Testis (tissue), 3 donors: ENCODE measurements around the gene ADAM17. TPM values are rescaled to one million over a fixed set of nuclear protein-coding genes. Genes with fewer than 3 reads are reported as not detected.

Experiments
- DNase-seq: peaks from one replicate; pipeline ENCODE4 v3.0.0-alpha.2; 2019
- H3K27ac ChIP-seq, 2 donors: fragments of 200-600 bp; sonication (generic); one replicate each; pipeline ENCODE4 v1.5.1; 2019
- H3K27me3 ChIP-seq: fragments of 200-600 bp; sonication (generic); one replicate; pipeline ENCODE4 v1.5.1; 2019
- H3K36me3 ChIP-seq: fragments of 200-600 bp; sonication (generic); one replicate; pipeline ENCODE4 v1.5.1; 2017; ENCODE audit warnings: low read depth; ENCODE audit errors: missing control alignments
- H3K4me1 ChIP-seq: fragments of 200-600 bp; sonication (generic); one replicate; pipeline ENCODE4 v1.5.1; 2019
- H3K4me3 ChIP-seq, 2 donors: fragments of 200-600 bp; sonication (generic); one replicate each; pipeline ENCODE4 v1.5.1; 2017 to 2019
- H3K9me3 ChIP-seq: fragments of 200-600 bp; sonication (generic); one replicate; pipeline ENCODE4 v1.5.1; 2017
- CTCF ChIP-seq, 3 experiments: fragments of 450-650 bp in 2 of 3; fragments of 200-600 bp in 1 of 3; sonication (generic) in 1 of 3; IDR thresholded peaks; one replicate each; pipeline ENCODE4 v1.5.1; 2016 to 2019; ENCODE audit warnings: antibody characterized with exemption in 3 of 3, mild to moderate bottlenecking in 2 of 3, moderate library complexity in 1 of 3
- POLR2A ChIP-seq: fragments of 450-650 bp; IDR thresholded peaks from one replicate; pipeline ENCODE4 v1.6.1; 2017; ENCODE audit warnings: antibody characterized with exemption, mild to moderate bottlenecking, moderate library complexity
- WGBS, 2 donors: methylation state at CpG; one replicate each; pipeline ENCODE4 v1.1.5; 2018; 5-methylcytosine and 5-hydroxymethylcytosine counted together
- intact Hi-C: fragments of 100-400 bp; cut with DNase I; formaldehyde crosslinking; loops from one replicate; pipeline ENCODE4 v1.15.1; 2023; ENCODE audit warnings: low total_unique reads
- polyA plus RNA-seq: library from polyadenylated mRNA; stranded (reverse); fragments of 350-450 nt; fragmentation: Illumina TruSeq; extraction: RNeasy Lipid Tissue Mini Kit (QIAGEN cat#74804); gene quantifications from one replicate; pipeline ENCODE4 v1.2.3, GENCODE V29; 2014; ENCODE audit warnings: low read depth, low replicate concordance; ENCODE audit not compliant: insufficient read depth
- total RNA-seq, 2 donors: library from RNA; depleted of rRNA; stranded (reverse); fragments of >200 nt; gene quantifications; one replicate each; pipeline ENCODE4 v1.2.3, GENCODE V29; 2016

Gene ADAM17
- total and polyA plus RNA-seq, 3 donors from 2014 or later: 37.0 to 66.9 (median 61.6) TPM

- no peaks in the 10 kb centered on the region for H3K9me3 ChIP-seq
- TF ChIP-seq POLR2A (no peak), CTCF (IDR thresholded peaks at IDR 0.05) (no peak)
- DNase-seq: no peak
- H3K4me3 ChIP-seq: no peak overlapping the region
- WGBS, 2 donors: 91 to 99% methylated on average over 3 of the region's 3 CpGs
- no peaks in the 10 kb centered on the region for H3K4me1 ChIP-seq
- intact Hi-C loops: no loop called here
- no peaks in the 10 kb centered on the region for H3K36me3 ChIP-seq
- no peak overlapping the region for H3K27ac ChIP-seq
- no peaks in the 10 kb centered on the region for H3K27me3 ChIP-seq
These were observed 95.1 kb downstream of the ADAM17 start for GRCh38 chr2:9460441-9461017.

- TF ChIP-seq CTCF (IDR thresholded peaks at IDR 0.05): no peak
- TF ChIP-seq POLR2A: no peak
- H3K27me3 ChIP-seq: no peaks in the 10 kb centered on the region
- intact Hi-C loops: no loop called here
- H3K27ac ChIP-seq: no peak overlapping the region
- 93 to 100% methylated on average over 1 of the region's 1 CpG for WGBS, 2 donors
- H3K9me3 ChIP-seq: no peaks in the 10 kb centered on the region
- no peaks in the 10 kb centered on the region for H3K4me1 ChIP-seq
- H3K4me3 ChIP-seq: no peak overlapping the region
- DNase-seq: no peak
- H3K36me3 ChIP-seq: no peaks in the 10 kb centered on the region
These were observed 104.4 kb downstream of the ADAM17 start for GRCh38 chr2:9451231-9451630.

GRCh38 chr2:9445089-9445488, 110.5 kb downstream of the ADAM17 start:
- Histone ChIP-seq H3K4me1 (no peaks in the 10 kb centered on the region), H3K27me3 (no peaks in the 10 kb centered on the region), H3K4me3 (no peak overlapping the region), H3K9me3 (no peaks in the 10 kb centered on the region), H3K36me3 (no peaks in the 10 kb centered on the region), H3K27ac (no peak overlapping the region)
- intact Hi-C loops: no loop called here
- WGBS, 2 donors: 89 to 98% methylated on average over 7 of the region's 7 CpGs
- no peak for TF ChIP-seq POLR2A
- no peak for TF ChIP-seq CTCF (IDR thresholded peaks at IDR 0.05)
- no peak for DNase-seq

- H3K27ac ChIP-seq: no peak overlapping the region
- intact Hi-C loops: no loop called here
- TF ChIP-seq CTCF (IDR thresholded peaks at IDR 0.05) (no peak), POLR2A (no peak)
- no peak for DNase-seq
- no peaks in the 10 kb centered on the region for H3K36me3 ChIP-seq
- H3K4me3 ChIP-seq: no peak overlapping the region
- no peaks in the 10 kb centered on the region for H3K4me1 ChIP-seq
- 91 to 97% methylated on average over 5 of the region's 5 CpGs for WGBS, 2 donors
- no peaks in the 10 kb centered on the region for H3K9me3 ChIP-seq
- H3K27me3 ChIP-seq: no peaks in the 10 kb centered on the region
These were observed 112.1 kb downstream of the ADAM17 start for GRCh38 chr2:9443526-9443925.

- no peak for TF ChIP-seq CTCF (IDR thresholded peaks at IDR 0.05)
- no peak for TF ChIP-seq POLR2A
- DNase-seq: no peak
- Histone ChIP-seq H3K36me3 (peaks cover 3% of the 10 kb centered on the region), H3K4me3 (no peak overlapping the region), H3K4me1 (no peaks in the 10 kb centered on the region), H3K9me3 (no peaks in the 10 kb centered on the region), H3K27me3 (no peaks in the 10 kb centered on the region), H3K27ac (no peak overlapping the region)
- WGBS, 2 donors: 56 to 73% methylated on average over 3 of the region's 3 CpGs
- intact Hi-C loops: no loop called here
These were observed 114.1 kb downstream of the ADAM17 start for GRCh38 chr2:9441556-9441955.
